Fibroblast of lung (primary cell): ENCODE measurements around the gene DNAJB4. TPM values are rescaled to one million over a fixed set of nuclear protein-coding genes. Genes with fewer than 3 reads are reported as not detected.

Experiments used
- DNase-seq, 2 donors: peaks; one replicate each; pipeline versions ENCODE4 v3.0.0 to v3.0.0-alpha.2; 2010; ENCODE audit warnings: low read depth in 2 of 2
- H2AFZ ChIP-seq: 2 replicates; pipeline ENCODE4 v1.5.1; 2012; ENCODE audit warnings: low read length, control low read depth, inconsistent platforms
- H3K27ac ChIP-seq: 2 replicates; pipeline ENCODE4 v1.5.1; 2011; ENCODE audit warnings: low read length, control low read depth; ENCODE audit not compliant: insufficient read depth
- H3K27me3 ChIP-seq: 2 replicates; pipeline ENCODE4 v1.5.1; 2011; ENCODE audit warnings: mild to moderate bottlenecking, low read length; ENCODE audit not compliant: control insufficient read depth, insufficient read depth
- H3K36me3 ChIP-seq: 2 replicates; pipeline ENCODE4 v1.5.1; 2011; ENCODE audit warnings: low read length; ENCODE audit not compliant: control insufficient read depth, insufficient read depth
- H3K4me1 ChIP-seq: 2 replicates; pipeline ENCODE4 v1.5.1; 2011; ENCODE audit warnings: low read length; ENCODE audit not compliant: control insufficient read depth, insufficient read depth; ENCODE audit errors: extremely low read depth
- H3K4me2 ChIP-seq: 2 replicates; pipeline ENCODE4 v1.5.1; 2011; ENCODE audit warnings: low read length, control low read depth; ENCODE audit not compliant: insufficient read depth; ENCODE audit errors: extremely low read depth
- H3K4me3 ChIP-seq, 4 experiments: fragments of 200-600 bp in 1 of 4; sonication (generic) in 1 of 4; replicated peaks in 1 of 4; 2 replicates each; pipeline ENCODE4 v1.5.1; 2011 to 2016; ENCODE audit warnings: low read length in 4 of 4, low read depth in 3 of 4, mild to moderate bottlenecking in 3 of 4, control low read depth in 2 of 4, inconsistent platforms in 1 of 4, mixed read lengths in 1 of 4; ENCODE audit not compliant: insufficient read depth in 1 of 4; ENCODE audit errors: control extremely low read depth in 1 of 4
- H3K79me2 ChIP-seq: 2 replicates; pipeline ENCODE4 v1.5.1; 2012; ENCODE audit warnings: mild to moderate bottlenecking, low read length, inconsistent platforms; ENCODE audit not compliant: control insufficient read depth, insufficient read depth
- H3K9ac ChIP-seq: 2 replicates; pipeline ENCODE4 v1.5.1; 2011; ENCODE audit warnings: mild to moderate bottlenecking, low read length, control low read depth; ENCODE audit not compliant: insufficient read depth
- H3K9me3 ChIP-seq: 2 replicates; pipeline ENCODE4 v1.5.1; 2012; ENCODE audit warnings: low read depth, low read length; ENCODE audit not compliant: control insufficient read depth, insufficient read depth
- H4K20me1 ChIP-seq: 2 replicates; pipeline ENCODE4 v1.5.1; 2011; ENCODE audit warnings: low read length; ENCODE audit not compliant: control insufficient read depth, insufficient read depth; ENCODE audit errors: extremely low read depth
- EZH2 ChIP-seq: IDR thresholded peaks from 2 replicates; pipeline ENCODE4 v1.5.1; 2012; ENCODE audit warnings: low read length, control low read depth, mild to moderate bottlenecking; ENCODE audit errors: missing control alignments
- polyA plus RNA-seq, 2 donors: library from polyadenylated mRNA; depleted of rRNA in 1 of 2; stranded (reverse) in 1 of 2; unstranded in 1 of 2; fragments of >200 nt; gene quantifications; 2 replicates each; pipeline ENCODE4 v1.2.1, GENCODE V29; 2011 to 2012; ENCODE audit warnings: missing spikeins in 1 of 2
- total RNA-seq: library from RNA; depleted of rRNA; stranded (reverse); fragments of >200 nt; gene quantifications from 2 replicates; pipeline ENCODE4 v1.2.1, GENCODE V29; 2014
- TF ChIP-seq, protein P1 (sequence below), 2 donors: IDR thresholded peaks in 1 of 2; conservative IDR thresholded peaks in 1 of 2; 1 replicate in 1 of 2; 2 replicates in 1 of 2; pipeline ENCODE4 v1.5.1; 2011 to 2012; ENCODE audit warnings: low read length in 2 of 2, control low read depth in 1 of 2, inconsistent platforms in 1 of 2, low read depth in 1 of 2, mild to moderate bottlenecking in 1 of 2

The DNAJB4 gene
- total and polyA plus RNA-seq, 2 donors (not counting 1 experiment from before 2014, with no cell fraction given): 52.0 to 78.7 TPM

- H3K27me3 ChIP-seq: no peaks in the 10 kb centered on the region
- no peak overlapping the region for H3K27ac ChIP-seq
- no peaks in the 10 kb centered on the region for H3K9me3 ChIP-seq
- DNase-seq: no peak
- no peaks in the 10 kb centered on the region for H3K4me1 ChIP-seq
- no peak overlapping the region for H2AFZ ChIP-seq
- no peaks in the 10 kb centered on the region for H3K36me3 ChIP-seq
- no peaks in the 10 kb centered on the region for H3K79me2 ChIP-seq
- H3K4me2 ChIP-seq: no peak overlapping the region
- H3K4me3 ChIP-seq: no peak overlapping the region
- no peak overlapping the region for H3K9ac ChIP-seq
- TF ChIP-seq EZH2: no peak
- TF ChIP-seq, protein P1, sequence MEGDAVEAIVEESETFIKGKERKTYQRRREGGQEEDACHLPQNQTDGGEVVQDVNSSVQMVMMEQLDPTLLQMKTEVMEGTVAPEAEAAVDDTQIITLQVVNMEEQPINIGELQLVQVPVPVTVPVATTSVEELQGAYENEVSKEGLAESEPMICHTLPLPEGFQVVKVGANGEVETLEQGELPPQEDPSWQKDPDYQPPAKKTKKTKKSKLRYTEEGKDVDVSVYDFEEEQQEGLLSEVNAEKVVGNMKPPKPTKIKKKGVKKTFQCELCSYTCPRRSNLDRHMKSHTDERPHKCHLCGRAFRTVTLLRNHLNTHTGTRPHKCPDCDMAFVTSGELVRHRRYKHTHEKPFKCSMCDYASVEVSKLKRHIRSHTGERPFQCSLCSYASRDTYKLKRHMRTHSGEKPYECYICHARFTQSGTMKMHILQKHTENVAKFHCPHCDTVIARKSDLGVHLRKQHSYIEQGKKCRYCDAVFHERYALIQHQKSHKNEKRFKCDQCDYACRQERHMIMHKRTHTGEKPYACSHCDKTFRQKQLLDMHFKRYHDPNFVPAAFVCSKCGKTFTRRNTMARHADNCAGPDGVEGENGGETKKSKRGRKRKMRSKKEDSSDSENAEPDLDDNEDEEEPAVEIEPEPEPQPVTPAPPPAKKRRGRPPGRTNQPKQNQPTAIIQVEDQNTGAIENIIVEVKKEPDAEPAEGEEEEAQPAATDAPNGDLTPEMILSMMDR (conservative IDR thresholded peaks at IDR 0.05 in 1 of 2, IDR thresholded peaks at IDR 0.05 in 1 of 2; ENCODE audit: low read depth in 1 of 2, low read length in 2 of 2): no peak
- H4K20me1 ChIP-seq: no peaks in the 10 kb centered on the region
Measured at GRCh38 chr1:78053498-78053897, 48.8 kb downstream of the DNAJB4 start.

DNA sequence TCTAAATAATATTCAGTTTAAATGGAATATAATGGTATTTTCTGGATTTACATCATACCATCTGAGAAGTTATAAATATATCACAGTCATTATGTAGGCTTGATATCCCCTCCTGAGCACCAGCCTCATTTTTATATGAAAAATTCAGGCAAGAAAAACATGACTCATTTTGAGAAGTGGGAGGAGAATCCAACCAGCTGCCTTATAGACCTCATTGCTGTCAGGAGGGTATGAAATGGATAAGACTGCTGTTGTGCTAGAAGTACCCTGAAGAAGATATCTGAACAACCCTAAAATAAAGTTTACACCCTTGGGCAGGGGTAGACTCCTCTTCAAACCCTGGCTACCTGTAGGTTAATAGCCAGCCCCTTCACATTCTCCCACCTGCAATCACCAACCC is 49.8 kb downstream of the DNAJB4 start:
- Histone ChIP-seq H3K4me1 (no peaks in the 10 kb centered on the region), H3K27ac (no peak overlapping the region), H3K9me3 (no peaks in the 10 kb centered on the region), H3K27me3 (no peaks in the 10 kb centered on the region), H3K4me3 (no peak overlapping the region), H3K36me3 (no peaks in the 10 kb centered on the region), H3K4me2 (no peak overlapping the region), H3K9ac (no peak overlapping the region), H2AFZ (no peak overlapping the region), H3K79me2 (no peaks in the 10 kb centered on the region), H4K20me1 (no peaks in the 10 kb centered on the region)
- peak; percentile 43 to 61 for DNase-seq
- TF ChIP-seq, protein P1 (conservative IDR thresholded peaks at IDR 0.05 in 1 of 2, IDR thresholded peaks at IDR 0.05 in 1 of 2; ENCODE audit: low read depth in 1 of 2, low read length in 2 of 2): no peak
- no peak for TF ChIP-seq EZH2

DNA sequence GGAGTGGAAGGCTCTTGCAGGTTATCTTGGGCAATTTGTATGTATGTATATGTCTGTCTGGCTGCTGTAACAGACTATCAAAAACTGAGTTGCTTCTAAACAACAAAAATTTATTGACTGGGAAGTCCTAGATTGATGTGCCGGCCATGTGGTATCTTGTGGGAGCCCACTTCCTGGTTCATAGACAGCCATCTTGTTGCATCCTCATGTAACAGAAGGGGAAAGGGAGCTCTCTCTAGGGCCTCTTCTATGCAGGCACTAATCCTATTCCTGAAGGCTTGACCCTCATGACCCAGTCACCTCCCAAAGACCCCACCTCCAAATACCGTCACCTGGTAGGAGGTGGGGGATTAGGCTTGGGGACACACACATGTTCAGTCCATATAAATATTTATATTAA is 50.2 kb downstream of the DNAJB4 start:
- no peak overlapping the region for H3K27ac ChIP-seq
- H3K4me2 ChIP-seq: no peak overlapping the region
- H3K4me3 ChIP-seq: no peak overlapping the region
- H3K9me3 ChIP-seq: no peaks in the 10 kb centered on the region
- no peak for DNase-seq
- no peaks in the 10 kb centered on the region for H3K36me3 ChIP-seq
- H3K27me3 ChIP-seq: no peaks in the 10 kb centered on the region
- no peak overlapping the region for H2AFZ ChIP-seq
- H4K20me1 ChIP-seq: no peaks in the 10 kb centered on the region
- H3K79me2 ChIP-seq: no peaks in the 10 kb centered on the region
- TF ChIP-seq, protein P1 (conservative IDR thresholded peaks at IDR 0.05 in 1 of 2, IDR thresholded peaks at IDR 0.05 in 1 of 2; ENCODE audit: low read depth in 1 of 2, low read length in 2 of 2): no peak
- TF ChIP-seq EZH2: no peak
- H3K4me1 ChIP-seq: no peaks in the 10 kb centered on the region
- H3K9ac ChIP-seq: no peak overlapping the region
